Stimulated activated CD8-positive, alpha-beta memory T cell treated with anti-CD3 and anti-CD28 coated beads, Interleukin-12 subunit alpha, Interleukin-12 subunit beta, amount 100 ng/mL, for 24 hours (primary cell): ENCODE results near the gene C18orf63.
"Not testable (repeated sequence)": the region's sequence is repeated elsewhere in the genome, so short reads cannot be mapped to it uniquely, and the experiment has no call there.

ENCODE experiments used
- DNase-seq: peaks from one replicate; pipeline ENCODE4 v3.0.0-alpha.2; 2020; ENCODE audit errors: extremely low read depth

The C18orf63 gene

DNA sequence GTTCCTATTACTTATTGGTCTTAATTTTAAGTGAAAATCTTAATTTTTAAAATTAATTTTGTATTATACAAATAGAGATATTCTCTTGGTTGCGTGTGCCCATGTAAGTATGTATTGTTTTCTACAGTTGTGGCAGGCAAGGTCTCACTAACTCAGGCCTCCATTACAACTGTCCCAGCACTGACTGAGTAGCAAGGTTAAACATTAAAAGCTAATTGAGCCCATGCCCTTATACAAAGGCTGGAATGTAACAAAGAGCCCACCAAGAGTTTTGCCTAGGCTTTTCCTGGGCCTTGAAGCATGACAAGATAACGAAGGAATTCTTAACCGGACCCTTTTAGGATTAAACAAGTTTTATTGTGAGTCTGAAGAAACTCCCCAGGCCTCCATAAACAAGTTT is 11.2 kb downstream of the C18orf63 start:
- DNase-seq, result not testable (repeated sequence)

DNA sequence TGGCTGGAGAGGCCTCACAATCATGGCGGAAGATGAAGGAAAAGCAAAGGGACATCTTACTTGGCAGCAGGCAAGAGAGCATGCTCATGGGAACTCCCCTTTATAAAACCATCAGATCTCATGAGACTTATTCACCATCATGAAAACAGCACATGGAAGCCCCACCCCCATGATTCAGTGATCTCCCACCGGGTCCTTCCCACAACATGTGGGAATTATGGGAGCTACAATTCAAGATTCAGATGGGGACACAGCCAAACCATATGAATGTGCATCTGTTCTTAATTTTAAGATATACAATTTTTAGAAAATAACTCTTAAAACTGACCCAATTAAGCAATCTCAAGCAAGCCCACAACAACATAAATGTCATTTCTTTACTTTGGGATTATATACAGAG is 12.6 kb downstream of the C18orf63 start:
- no peak for DNase-seq

DNA sequence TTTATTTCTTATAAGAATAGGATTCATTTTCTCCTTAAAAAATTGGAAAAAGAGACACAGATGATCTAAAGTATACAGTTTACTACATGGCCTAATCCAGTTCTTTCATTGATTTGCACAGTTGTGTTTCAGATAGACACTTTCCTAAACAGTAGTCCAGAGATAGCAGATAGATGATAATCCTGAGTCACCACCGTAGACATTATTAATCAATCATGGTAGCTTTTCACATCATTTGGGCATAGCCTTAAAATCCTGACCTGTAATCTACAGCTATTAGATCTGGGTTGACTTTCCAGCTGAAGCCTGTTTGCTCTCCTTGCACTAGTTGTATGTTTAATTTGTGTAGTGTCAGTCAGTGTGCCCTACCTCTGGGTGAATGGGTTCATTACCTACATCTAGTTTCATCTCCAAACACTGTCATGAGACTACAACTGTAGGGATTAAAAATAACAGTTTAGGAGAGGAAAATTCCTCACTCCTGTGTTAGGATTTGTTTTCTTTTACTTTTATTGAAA is 14.1 kb downstream of the C18orf63 start:
- DNase-seq, result no peak

DNA sequence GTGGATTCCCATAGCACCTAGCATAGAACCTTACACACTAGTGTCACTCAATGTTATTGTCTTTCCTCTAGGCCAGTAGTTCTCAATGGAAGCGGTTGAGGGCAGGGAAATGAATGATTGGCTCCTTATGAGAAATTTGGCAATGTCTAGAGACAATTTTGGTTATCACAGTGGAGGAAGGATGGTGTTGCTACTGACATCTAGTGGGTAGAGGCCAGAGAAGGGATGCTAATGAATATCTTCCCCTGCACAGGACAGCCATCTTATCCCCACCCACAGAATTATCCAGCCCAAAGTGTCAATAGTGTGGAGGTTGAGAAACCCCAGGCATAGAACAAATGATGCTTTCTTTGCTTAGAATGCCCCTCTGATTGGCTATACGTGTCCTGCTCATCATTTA is 15.8 kb downstream of the C18orf63 start:
- DNase-seq, result no peak

DNA sequence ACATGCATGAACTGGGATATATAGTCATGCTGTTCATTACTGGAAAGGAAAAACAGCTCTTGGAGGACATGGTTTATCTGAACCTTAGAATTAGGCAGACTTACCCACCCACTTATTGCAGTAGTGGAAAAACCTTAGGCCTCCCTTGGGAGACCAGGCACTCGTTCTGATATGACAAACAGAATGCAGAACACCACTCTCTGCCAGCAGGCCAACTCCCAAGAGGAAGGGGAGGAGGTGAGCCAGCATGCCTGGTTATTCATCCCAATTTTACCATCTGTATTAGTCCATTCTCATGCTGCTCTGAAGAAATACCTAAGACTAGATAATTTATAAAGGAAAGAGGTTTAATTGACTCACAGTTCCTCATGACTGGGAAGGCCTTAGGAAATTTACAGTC is 17.5 kb downstream of the C18orf63 start:
- no peak for DNase-seq

DNA sequence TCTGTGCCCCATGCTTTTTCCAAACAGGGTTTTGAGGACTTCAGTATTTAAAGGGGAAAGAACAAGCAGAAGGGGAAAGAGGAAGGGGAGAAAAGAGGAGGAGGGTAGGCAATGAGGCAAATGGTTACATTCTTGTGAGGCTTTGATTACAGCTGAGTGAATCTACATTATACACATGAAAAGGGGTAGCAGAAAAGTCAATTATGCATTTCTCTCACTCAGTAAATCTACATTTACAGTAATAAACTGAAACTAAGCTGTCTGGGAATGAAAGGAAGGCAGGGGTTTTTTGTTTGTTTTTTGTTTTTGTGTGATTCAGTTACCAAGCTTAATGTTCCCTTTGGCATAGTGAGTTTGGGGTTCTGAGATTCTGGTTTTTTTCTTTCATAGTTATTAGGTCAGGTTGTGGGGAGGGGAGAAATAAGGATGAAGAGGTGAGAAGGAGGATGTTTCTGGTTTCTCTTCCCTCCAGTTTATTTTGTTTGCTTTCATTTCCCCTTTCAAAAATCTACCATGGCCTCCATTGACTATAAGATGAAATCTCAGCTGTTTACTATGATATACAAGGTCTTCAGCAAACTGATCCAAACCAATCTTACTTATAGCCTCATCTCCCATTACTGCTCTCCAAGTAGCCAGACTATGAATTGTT is 18.7 kb downstream of the C18orf63 start:
- DNase-seq, result no peak

DNA sequence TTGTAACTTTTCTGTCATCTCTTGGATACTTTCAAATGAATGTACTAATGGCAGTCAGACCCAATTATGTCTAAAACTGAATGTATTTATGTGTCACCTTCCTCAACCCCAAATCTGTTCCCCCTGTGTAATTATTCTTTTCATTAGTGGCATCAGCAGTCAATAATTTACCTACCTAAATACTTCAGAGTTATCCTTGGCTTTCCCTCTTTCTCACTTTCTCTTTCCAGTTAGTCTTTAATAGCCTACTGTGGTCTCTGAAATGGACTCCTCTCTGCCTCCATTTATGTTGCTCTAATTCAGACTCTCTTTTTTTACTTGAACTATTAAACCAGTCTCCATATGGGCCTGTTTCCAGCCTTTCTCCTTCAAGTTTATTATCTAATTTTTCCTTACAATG is 21.0 kb downstream of the C18orf63 start:
- no peak for DNase-seq

DNA sequence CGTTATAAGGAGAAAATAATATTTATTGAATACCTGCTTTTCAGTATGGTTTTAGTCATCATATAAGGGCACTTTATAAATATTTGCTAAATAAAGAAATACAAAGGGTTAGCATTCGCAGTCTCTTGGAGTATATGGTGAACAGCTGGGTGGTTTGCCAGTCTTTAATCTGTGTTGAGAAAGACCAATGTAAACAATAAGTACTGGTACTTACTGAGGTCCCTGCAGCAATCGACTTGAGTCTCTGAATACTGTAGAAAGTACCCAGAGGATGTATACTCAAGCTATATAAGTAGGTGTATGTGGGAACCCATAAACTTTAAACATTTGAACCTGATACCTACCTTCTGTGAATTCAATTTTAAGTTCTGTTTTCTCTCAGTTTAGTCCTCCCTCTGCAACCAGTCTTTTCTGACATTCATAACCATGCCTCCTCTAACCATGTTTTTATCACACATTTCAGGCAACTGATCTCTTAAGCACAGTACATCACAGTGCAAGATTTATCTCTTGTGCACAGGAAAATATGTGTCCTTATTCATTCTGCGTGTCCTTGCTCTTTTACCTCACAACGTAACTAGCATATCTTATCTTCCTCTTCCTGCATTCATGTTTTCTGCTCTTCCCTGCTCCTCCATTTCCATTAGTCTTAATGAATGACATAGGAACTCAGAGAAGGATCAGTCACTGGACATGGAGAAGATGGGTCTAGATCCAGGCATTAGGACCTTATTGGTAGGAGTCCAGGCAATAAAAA is 21.7 kb downstream of the C18orf63 start:
- no peak for DNase-seq

DNA sequence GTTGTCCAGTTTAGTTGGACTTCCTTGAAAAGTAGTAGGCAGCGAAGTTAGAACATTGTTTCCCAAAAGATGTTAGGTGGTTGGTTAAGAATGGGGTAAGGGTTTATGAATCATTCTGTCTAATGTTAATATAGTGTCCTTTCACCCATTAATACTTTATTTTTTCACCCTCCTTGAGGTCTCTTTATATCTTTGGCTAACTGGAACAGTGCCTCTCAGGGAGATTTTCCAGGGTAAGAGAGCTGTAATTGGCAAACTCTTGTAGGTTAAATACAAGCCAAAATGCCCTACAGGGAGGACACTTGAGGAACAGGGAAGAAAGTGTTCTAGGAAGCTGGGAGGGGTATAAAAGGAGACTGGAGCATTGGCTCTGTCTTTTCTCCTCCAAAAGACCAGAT is 22.3 kb downstream of the C18orf63 start:
- no peak for DNase-seq

DNA sequence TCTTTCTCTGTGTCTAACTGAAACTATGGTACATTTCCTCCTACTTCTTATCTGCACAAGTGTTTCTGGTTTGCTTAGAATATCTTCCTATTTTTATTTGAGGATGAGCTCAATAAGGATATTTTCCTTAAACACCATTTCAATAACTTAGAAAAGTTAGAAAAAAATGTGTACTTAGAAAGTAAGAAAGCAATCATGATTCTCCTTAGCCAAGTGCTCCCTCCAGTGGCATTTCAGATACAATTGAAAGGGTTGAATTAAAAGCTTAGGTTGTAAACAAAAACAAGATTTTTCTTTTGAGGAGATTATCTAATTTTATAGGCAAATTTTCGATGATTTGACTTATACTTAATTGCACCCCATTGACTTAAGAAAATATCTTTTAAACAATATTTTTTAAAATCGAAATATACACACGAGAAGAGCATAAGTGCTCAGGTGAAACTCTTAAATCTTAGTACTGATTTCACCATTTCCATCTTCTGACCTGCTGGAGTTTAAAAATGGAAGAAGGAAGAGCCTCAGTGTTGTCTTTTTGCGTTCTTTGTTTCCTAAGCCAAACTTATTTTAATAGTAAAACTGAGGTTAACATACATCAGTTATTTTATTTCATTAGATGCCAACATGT is 26.9 kb downstream of the C18orf63 start:
- DNase-seq, result no peak

DNA sequence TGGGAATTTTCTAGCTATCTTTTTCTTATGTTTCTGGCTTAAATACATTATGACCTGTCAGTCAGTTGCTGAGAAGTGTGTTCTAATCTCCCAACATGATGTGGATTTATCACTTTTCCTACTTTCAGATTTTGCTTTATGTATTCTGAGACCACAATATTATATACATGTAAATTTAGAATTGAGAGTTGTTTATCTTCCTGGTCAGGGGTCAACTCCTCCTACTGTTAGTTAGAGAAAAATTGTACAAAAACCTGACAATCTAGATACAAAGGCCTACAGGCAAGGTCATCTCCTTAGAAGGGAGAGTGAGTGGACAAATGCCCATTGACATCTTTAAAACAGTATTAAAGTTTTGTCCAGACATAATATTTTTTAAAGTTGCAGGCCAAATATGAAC is 30.6 kb downstream of the C18orf63 start:
- DNase-seq, result no peak

DNA sequence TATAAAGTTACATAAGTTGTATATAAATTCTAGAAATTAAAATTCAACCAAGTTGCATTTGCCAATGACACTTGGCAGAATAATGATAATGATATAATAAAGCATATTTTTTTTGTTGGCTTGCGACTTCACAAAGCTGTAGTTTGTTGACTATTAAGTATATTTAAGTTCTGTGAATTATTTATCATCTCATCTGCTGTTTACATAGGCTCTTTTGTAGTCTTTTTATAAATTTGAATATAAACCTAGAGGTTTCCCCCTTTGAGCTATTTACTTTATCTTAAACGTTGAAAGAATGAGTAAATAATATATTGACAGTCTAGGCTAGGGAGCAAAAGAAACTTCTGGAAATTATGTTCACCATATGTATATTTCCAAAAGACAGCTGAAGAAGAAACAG is 32.9 kb downstream of the C18orf63 start:
- DNase-seq, result no peak

DNA sequence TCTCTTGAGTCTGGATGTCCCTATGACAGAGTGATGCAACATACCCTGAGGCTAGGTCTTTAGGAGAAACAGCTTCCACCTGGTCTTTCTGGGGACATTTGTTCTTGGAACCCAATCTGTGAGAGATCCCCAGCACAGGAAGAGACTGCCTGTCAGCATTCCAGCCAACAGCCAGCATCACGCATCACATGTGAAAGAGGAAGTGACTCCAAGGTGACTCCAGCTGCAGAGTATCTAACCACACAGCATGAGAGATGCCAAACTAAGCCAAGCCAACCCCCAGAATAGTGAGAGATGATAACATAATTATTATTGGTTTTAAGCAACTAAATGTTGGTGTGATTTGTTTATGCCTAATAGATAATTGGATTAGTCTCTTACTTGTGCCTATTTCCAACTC is 35.7 kb downstream of the C18orf63 start:
- no peak for DNase-seq

DNA sequence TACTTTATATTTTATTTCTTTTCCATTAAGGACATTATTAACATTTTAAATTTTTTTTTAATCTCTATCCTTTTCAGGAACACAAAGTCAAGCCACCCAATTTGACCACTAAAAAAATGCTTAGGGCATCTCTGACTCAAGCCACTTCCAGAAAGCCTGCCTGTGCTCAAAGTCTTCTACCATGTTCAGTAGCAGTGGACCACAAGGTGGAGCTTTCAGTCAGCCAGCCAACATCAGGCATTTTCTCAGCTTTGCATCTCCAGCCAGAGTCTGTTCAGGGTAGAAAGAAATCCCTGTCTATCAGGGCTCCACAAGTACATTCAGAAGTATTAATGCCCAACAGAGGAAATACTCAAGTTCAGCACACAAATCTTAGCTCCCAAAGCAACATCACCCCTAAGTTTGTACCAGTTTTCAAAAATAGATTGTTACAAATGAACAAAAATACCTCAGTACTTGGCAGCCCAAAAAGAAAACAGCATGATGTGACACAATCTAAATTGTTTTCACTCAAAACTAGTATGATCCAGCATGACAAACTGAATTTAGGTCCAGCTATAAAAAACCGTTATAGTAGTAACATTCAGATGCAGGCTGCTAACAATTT is 37.6 kb downstream of the C18orf63 start:
- no peak for DNase-seq

DNA sequence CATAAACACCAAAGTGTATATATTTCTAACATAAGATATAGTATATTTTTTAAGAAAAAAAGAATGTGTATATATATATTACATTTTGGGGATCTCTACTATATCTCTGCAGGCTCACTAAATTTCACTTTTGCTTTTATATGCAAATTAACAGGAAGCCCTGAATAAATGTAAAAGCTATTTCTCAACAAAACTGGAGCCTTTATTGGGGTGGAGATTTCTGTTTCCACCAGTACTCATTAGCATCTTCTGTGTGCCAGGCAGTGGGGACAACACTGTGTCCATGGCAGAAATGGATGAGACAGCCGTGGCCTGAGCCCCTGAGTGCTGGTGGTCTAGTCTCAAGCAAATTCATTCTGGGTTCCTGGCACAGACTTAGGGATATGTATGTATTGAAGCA is 41.3 kb downstream of the C18orf63 start:
- no peak for DNase-seq

DNA sequence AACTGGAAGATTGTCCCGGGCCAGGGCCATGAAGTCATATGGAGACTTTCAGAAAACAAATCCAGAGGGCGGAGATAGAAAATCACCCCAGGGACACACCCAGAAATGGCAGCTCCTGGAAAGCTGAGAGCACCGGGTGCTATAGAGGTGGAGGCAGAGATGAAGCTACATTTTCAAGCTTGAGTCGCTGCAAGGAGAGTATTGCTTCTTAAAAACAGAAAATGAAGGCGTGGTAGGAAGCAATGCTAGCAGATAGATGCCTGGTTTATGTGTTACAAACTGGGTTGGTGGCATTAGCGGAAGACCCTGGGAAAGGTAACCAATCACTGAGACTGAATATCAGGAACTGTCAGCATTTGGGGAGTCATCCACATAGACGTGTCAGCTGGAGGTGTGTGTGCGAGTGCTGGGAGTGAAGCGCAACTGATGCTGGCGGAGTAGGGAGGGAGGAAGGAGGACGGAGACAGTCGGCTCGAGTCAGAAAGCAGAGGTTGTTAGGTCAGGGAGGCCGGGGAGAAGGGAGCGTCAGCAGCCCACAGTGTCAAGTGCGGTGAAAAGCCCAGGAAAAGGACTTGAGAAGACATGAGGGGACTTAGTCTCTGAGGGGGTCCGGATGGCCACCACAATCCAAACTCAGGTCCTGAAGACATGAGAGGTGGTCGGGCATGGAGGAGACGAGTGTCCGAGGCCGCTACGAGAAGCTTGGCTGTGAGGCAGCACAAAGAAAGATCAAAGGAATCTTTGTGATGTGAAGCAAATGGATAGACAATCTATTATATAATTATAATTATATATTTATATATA is 45.4 kb downstream of the C18orf63 start:
- DNase-seq, result no peak

DNA sequence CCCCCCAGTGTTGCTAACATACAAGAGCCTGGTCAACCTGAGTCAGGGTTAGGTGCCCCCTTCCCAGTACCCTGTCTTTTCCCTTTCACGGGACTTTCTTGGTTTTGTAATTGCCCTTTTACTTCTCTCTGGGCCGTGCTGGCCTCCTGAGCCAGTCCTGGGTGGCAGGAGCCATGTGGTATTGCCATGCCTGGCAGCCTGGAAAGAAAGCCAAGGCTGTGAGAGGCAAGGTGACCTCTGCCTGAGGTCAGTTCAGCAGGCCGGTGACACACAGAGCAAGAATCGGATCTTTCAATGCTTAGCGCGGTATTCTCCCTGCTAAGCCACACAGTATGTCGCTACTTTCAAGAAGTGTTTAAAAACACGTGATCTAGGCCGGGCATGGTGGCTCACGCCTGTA is 52.3 kb downstream of the C18orf63 start:
- no peak for DNase-seq

DNA sequence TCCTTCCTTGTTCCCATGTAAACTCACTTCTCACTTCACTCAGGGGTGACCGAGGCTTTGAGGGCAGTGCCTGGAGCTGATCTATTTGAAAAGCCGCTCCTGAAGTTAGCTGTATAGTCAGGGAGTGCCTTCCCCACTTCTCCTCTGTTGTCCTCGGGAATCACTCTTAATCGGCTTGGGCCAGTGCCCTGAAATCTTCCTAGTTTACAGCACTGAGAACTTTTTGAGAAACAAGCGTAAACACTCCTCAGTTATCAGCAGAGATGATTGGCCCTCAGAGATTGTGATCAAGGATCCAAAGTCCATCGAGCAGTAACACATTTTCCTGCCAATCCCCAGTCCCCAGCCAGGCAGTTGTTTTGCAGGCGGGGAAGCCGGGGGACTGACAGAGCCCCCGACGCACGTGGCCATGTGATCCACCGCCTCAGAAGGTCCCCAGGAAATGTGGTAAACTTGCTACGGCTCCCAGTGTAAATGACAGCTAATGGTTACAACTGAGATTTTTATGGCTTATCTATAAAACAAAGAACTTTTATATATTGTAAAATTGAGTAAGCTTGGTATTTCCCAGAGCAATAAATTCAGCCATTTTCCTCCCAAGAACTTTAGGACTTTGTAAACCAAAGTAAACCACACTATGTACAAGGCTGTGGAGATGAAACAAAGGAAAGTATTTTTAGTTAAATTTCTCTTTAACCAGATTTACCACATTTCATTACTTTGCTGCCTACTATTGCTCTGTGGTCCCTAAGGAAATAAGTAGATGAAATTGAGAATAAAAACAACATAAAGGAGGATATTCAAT is 53.5 kb downstream of the C18orf63 start:
- DNase-seq, result no peak

DNA sequence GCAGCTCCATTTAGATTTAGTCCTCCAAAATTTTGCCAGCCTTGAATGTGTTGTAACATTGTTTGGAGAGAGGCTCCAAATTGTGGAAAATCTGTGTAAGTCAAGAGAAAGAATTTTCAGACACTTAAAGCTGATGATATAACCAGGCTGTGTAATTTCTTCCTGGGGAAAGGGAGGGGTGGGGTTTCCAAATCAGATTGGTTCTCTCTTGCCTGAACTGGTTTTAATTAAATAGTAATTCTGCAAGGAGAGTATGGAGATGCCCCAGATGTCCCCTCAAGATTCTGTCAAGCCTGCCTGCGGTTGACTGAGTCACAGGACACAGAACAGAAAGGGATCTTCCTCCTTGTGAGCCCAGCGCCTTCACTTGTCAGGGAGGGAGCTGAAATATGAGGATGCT is 54.5 kb downstream of the C18orf63 start:
- DNase-seq, result no peak

DNA sequence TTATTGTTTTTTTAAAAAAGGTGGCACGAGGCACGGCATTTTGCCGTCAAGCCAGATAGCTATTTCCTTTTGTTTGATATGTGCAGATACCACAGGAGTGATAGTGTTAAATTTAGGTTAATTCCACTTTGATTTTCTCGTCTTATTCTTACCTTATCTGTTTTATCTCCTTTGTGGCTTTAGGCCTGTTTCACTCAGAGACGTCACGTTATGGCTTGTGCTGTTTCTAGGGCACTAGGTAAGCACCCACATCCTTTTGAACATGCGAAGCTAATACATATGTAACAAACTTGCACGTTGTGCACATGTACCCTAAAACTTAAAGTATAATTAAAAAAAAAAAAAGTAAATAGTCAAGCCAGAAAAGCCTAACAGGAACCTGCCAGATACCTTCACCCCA is 57.8 kb downstream of the C18orf63 start:
- no peak for DNase-seq

DNA sequence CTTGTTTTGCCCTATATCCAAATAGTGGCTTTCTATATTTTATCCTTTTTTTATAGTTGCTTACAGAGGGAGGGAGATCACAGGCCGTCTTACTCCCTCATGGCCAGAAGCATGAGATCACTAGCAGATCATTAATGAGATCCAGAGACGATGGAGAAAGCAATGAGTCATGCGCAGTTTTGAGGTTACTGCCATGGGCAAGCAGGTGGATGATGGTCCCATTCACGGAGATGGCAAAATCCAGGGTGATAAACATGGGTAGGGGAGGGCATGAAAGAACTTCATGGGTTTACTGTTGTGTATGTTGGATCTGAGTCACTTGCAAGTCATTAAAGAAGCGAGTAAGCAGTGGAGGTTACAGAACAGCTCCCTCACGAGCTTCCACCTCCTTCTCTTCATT is 60.4 kb downstream of the C18orf63 start:
- DNase-seq, result no peak
